Measurements from ENCODE around the gene NSG2.
"Not testable (repeated sequence)": the region's sequence is repeated elsewhere in the genome, so short reads cannot be mapped to it uniquely, and the experiment has no call there.

Gene NSG2

GRCh38 chr5:174145821-174146220 lies 100.3 kb downstream of the NSG2 start:
- Histone ChIP-seq H3K4me3 (replicated peaks; ENCODE audit: insufficient read depth, low read length) (no peak overlapping the region), H3K27ac (replicated peaks) (no peak overlapping the region), H3K27me3 (ENCODE audit: insufficient read depth, poor library complexity, severe bottlenecking) (no peaks in the 10 kb centered on the region)
- TF ChIP-seq REST (IDR thresholded peaks at IDR 0.05; ENCODE audit: insufficient replicate concordance, low read depth) (no peak), POLR2AphosphoS5 (IDR thresholded peaks at IDR 0.05; ENCODE audit: low read depth) (no peak), CTCF (IDR thresholded peaks at IDR 0.05; ENCODE audit: insufficient read depth, low read length) (no peak), GABPA (IDR thresholded peaks at IDR 0.05; ENCODE audit: low read depth) (no peak)
- no peak for DNase-seq (ENCODE audit: low read depth in 1 of 2, low spot score in 1 of 2)

GRCh38 chr5:174146556-174146955 lies 101.0 kb downstream of the NSG2 start:
- Histone ChIP-seq H3K27me3 (ENCODE audit: insufficient read depth, poor library complexity, severe bottlenecking) (no peaks in the 10 kb centered on the region), H3K27ac (replicated peaks) (no peak overlapping the region), H3K4me3 (replicated peaks; ENCODE audit: insufficient read depth, low read length) (no peak overlapping the region)
- no peak for DNase-seq (ENCODE audit: low read depth in 1 of 2, low spot score in 1 of 2)
- TF ChIP-seq SPI1 (IDR thresholded peaks at IDR 0.05; ENCODE audit: borderline replicate concordance, low read depth) (no peak), REST (IDR thresholded peaks at IDR 0.05; ENCODE audit: insufficient replicate concordance, low read depth) (no peak), GABPA (IDR thresholded peaks at IDR 0.05; ENCODE audit: low read depth) (no peak)

- not testable (repeated sequence) for H3K4me3 ChIP-seq (replicated peaks; ENCODE audit: insufficient read depth, low read length); DNase-seq (ENCODE audit: low read depth in 1 of 2, low spot score in 1 of 2); H3K27ac ChIP-seq (replicated peaks); H3K27me3 ChIP-seq (ENCODE audit: insufficient read depth, poor library complexity, severe bottlenecking)
Observed at GRCh38 chr5:174147012-174147411, 101.5 kb downstream of the NSG2 start.

GRCh38 chr5:174147551-174147950 lies 102.0 kb downstream of the NSG2 start:
- Histone ChIP-seq H3K27ac (replicated peaks) (no peak overlapping the region), H3K27me3 (ENCODE audit: insufficient read depth, poor library complexity, severe bottlenecking) (no peaks in the 10 kb centered on the region), H3K4me3 (replicated peaks; ENCODE audit: insufficient read depth, low read length) (no peak overlapping the region)
- no peak for DNase-seq (ENCODE audit: low read depth in 1 of 2, low spot score in 1 of 2)
- no peak for TF ChIP-seq CTCF (IDR thresholded peaks at IDR 0.05; ENCODE audit: insufficient read depth, low read length)
- TF ChIP-seq POLR2AphosphoS5 (IDR thresholded peaks at IDR 0.05; ENCODE audit: low read depth): no peak

- H3K27me3 ChIP-seq (ENCODE audit: insufficient read depth, poor library complexity, severe bottlenecking): no peaks in the 10 kb centered on the region
- no peak for DNase-seq (ENCODE audit: low read depth in 1 of 2, low spot score in 1 of 2)
Observed at GRCh38 chr5:174148721-174149120, 103.2 kb downstream of the NSG2 start.

More at GRCh38 chr5:174148721-174149120, 103.2 kb downstream of the NSG2 start:
- TF ChIP-seq CTCF (IDR thresholded peaks at IDR 0.05; ENCODE audit: insufficient read depth, low read length) (no peak), SPI1 (IDR thresholded peaks at IDR 0.05; ENCODE audit: borderline replicate concordance, low read depth) (no peak), GABPA (IDR thresholded peaks at IDR 0.05; ENCODE audit: low read depth) (no peak), REST (IDR thresholded peaks at IDR 0.05; ENCODE audit: insufficient replicate concordance, low read depth) (no peak), POLR2AphosphoS5 (IDR thresholded peaks at IDR 0.05; ENCODE audit: low read depth) (no peak)
- Histone ChIP-seq H3K27ac (replicated peaks) (no peak overlapping the region), H3K4me3 (replicated peaks; ENCODE audit: insufficient read depth, low read length) (no peak overlapping the region)

Data from HL-60 (cell line).